ENCODE data around the gene NF1. TPM values are rescaled to one million over a fixed set of nuclear protein-coding genes. Genes with fewer than 3 reads are reported as not detected.
A peak's percentile ranks its signal among the peaks of the same experiment; 100 is the strongest.
"Not testable (repeated sequence)": the region's sequence is repeated elsewhere in the genome, so short reads cannot be mapped to it uniquely, and the experiment has no call there.

Gene NF1
- polyA plus RNA-seq, 2 of the 4 experiments (the other 2 are of a cell fraction): 15.9 to 73.2 TPM

DNA sequence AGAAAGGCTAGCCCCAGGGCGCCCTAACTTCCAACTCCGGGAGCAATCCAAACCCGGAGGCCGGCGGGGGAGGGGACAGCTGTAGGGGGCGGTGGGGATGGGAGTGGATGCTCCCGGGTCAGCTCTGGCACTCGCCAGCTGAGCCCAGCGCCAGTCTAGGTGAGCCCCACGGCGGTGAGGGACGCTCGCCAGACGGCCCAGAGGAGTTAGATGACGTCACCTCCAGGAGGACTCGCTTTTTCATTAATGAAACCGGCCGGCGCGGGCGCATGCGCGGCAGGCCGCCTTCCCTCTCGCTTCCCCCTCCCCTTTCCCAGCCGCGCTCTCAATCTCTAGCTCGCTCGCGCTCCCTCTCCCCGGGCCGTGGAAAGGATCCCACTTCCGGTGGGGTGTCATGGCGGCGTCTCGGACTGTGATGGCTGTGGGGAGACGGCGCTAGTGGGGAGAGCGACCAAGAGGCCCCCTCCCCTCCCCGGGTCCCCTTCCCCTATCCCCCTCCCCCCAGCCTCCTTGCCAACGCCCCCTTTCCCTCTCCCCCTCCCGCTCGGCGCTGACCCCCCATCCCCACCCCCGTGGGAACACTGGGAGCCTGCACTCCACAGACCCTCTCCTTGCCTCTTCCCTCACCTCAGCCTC is at the start of gene NF1 (continued):
- peak; percentile 79; the same call in 1 of the 2 replicates for TF ChIP-seq PHF8 (IDR thresholded peaks at IDR 0.05; ENCODE audit: borderline replicate concordance, low read depth)
- no peak for TF ChIP-seq FOSL2 (IDR thresholded peaks at IDR 0.05)
- TF ChIP-seq FOSL2 (CRISPR knock-in tag; IDR thresholded peaks at IDR 0.05): peak; percentile 92
- TF ChIP-seq RARB (CRISPR knock-in tag; IDR thresholded peaks at IDR 0.05): no peak
- TF ChIP-seq HEYL (CRISPR knock-in tag; IDR thresholded peaks at IDR 0.05): no peak
- no peak for TF ChIP-seq CBX8 (IDR thresholded peaks at IDR 0.05)
- TF ChIP-seq CHD2 (IDR thresholded peaks at IDR 0.05; ENCODE audit: low read length, partially characterized antibody): no peak
- peak; percentile 84 for TF ChIP-seq POLR2A (IDR thresholded peaks at IDR 0.05; ENCODE audit: low read length)
- TF ChIP-seq ESRRA (IDR thresholded peaks at IDR 0.05; ENCODE audit: borderline replicate concordance, low read length): 0 out of 2 replicates have a peak, but pooled peaks have one; percentile 26
- 0 out of 3 replicates have a peak, but pooled peaks have one; percentile 7 for TF ChIP-seq SMC3 (IDR thresholded peaks at IDR 0.05)
- no peak for TF ChIP-seq ZC3H11A (IDR thresholded peaks at IDR 0.05)
- TF ChIP-seq, protein P1, sequence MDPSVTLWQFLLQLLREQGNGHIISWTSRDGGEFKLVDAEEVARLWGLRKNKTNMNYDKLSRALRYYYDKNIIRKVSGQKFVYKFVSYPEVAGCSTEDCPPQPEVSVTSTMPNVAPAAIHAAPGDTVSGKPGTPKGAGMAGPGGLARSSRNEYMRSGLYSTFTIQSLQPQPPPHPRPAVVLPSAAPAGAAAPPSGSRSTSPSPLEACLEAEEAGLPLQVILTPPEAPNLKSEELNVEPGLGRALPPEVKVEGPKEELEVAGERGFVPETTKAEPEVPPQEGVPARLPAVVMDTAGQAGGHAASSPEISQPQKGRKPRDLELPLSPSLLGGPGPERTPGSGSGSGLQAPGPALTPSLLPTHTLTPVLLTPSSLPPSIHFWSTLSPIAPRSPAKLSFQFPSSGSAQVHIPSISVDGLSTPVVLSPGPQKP (IDR thresholded peaks at IDR 0.05; ENCODE audit: low read depth, low read length): no peak
- TF ChIP-seq NR3C1 (IDR thresholded peaks at IDR 0.05): no peak
- no peak for TF ChIP-seq FOSB (CRISPR knock-in tag; IDR thresholded peaks at IDR 0.05)
- no peak for TF ChIP-seq EP300 (IDR thresholded peaks at IDR 0.05)
- no peak for TF ChIP-seq RCOR1 (IDR thresholded peaks at IDR 0.05; ENCODE audit: low read depth, low read length)
- TF ChIP-seq MAFK (IDR thresholded peaks at IDR 0.05; ENCODE audit: partially characterized antibody): no peak
- no peak for TF ChIP-seq ZNF302 (CRISPR knock-in tag; IDR thresholded peaks at IDR 0.05)
- TF ChIP-seq, protein P2, sequence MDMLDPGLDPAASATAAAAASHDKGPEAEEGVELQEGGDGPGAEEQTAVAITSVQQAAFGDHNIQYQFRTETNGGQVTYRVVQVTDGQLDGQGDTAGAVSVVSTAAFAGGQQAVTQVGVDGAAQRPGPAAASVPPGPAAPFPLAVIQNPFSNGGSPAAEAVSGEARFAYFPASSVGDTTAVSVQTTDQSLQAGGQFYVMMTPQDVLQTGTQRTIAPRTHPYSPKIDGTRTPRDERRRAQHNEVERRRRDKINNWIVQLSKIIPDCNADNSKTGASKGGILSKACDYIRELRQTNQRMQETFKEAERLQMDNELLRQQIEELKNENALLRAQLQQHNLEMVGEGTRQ (IDR thresholded peaks at IDR 0.05): no peak
- TF ChIP-seq GATA3 (IDR thresholded peaks at IDR 0.05; ENCODE audit: borderline replicate concordance): peak; percentile 18
- TF ChIP-seq, protein P3, sequence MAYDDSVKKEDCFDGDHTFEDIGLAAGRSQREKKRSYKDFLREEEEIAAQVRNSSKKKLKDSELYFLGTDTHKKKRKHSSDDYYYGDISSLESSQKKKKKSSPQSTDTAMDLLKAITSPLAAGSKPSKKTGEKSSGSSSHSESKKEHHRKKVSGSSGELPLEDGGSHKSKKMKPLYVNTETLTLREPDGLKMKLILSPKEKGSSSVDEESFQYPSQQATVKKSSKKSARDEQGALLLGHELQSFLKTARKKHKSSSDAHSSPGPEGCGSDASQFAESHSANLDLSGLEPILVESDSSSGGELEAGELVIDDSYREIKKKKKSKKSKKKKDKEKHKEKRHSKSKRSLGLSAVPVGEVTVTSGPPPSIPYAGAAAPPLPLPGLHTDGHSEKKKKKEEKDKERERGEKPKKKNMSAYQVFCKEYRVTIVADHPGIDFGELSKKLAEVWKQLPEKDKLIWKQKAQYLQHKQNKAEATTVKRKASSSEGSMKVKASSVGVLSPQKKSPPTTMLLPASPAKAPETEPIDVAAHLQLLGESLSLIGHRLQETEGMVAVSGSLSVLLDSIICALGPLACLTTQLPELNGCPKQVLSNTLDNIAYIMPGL (CRISPR knock-in tag; IDR thresholded peaks at IDR 0.05; ENCODE audit: borderline replicate concordance): no peak
- no peak for TF ChIP-seq POLR2AphosphoS2 (conservative IDR thresholded peaks at IDR 0.05; ENCODE audit: low read length)
- TF ChIP-seq FOXS1 (CRISPR knock-in tag; IDR thresholded peaks at IDR 0.05): no peak

DNA sequence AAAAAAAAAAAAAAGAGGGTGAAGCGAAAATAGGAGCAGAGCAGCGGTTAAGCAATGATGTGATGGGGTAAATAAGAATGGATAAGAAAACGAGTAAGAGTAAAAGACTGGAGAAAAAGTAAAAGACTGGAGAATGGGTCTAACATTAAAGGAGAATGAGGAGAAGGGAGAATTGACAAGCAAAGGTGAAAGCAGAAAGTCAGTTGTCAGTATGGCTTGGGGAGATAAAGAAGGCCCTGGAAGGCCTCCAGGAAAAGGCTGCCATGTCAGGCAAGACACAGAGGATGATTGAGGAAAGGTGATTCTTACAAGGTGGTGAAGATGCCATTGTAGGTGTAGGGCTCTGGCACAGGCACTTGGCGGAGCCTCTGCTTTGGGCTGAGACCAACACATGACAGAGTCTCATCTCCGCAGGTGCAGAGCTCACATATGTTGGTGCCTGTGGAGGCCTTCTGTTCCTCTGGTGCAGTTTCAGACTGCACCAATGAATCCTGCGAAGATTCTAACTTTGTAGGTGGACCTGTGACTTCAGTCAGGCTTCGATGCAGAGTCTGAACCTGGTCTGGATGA is 47.8 kb upstream of the NF1 start:
- H3K9me3 ChIP-seq; H3K4me1 ChIP-seq; ATAC-seq; H3K4me2 ChIP-seq; DNase-seq (ENCODE audit: low read depth in 1 of 2, low spot score in 1 of 2); POLR2A ChIA-PET; H3K27ac ChIP-seq; FAIRE-seq; CTCF ChIA-PET; H3K4me3 ChIP-seq: not testable (repeated sequence)
- 81% methylated on average over 5 of the region's 7 CpGs for WGBS (ENCODE audit: missing lambda C conversion rate)

DNA sequence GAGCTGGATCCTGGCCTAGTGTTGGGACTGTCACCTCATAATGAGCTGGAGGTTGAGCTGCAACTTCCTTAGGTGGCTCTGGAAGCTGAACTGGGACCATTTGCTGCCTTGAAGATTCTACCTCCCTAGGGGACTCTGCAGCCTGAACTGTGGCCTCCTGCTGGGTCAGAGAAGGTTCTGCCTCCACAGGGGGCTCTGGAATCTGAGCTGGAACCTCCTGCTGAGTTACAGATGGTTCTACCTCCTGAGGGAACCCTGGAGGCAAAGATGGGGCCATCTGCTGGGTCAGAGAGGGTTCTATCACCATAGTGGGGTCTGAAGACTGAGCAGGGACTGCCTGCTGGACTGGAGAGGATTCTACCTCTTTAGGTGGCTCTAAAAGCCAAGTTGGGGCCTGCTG is 46.6 kb upstream of the NF1 start:
- ChIA-PET POLR2A (no interaction called here), CTCF (interaction anchor here (1.1 kb wide), 1 partner anchor 168 kb away, joined by 4 read pairs; no protein-coding TSS in a partner anchor)
- ATAC-seq (no peak), DNase-seq (ENCODE audit: low read depth in 1 of 2, low spot score in 1 of 2) (no peak), FAIRE-seq (no peak)
- Histone ChIP-seq H3K9me3 (no peaks in the 10 kb centered on the region), H3K4me3 (no peak overlapping the region), H3K4me2 (no peak overlapping the region), H3K4me1 (peaks cover 8% of the 10 kb centered on the region; the same call in 2 of the 3 replicates), H3K27ac (no peak overlapping the region)
- TF ChIP-seq FOSB (CRISPR knock-in tag; IDR thresholded peaks at IDR 0.05): no peak
- TF ChIP-seq, protein P2 (IDR thresholded peaks at IDR 0.05): no peak
- TF ChIP-seq, protein P4, sequence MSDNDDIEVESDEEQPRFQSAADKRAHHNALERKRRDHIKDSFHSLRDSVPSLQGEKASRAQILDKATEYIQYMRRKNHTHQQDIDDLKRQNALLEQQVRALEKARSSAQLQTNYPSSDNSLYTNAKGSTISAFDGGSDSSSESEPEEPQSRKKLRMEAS (IDR thresholded peaks at IDR 0.05): no peak
- no peak for TF ChIP-seq ZNF302 (CRISPR knock-in tag; IDR thresholded peaks at IDR 0.05)
- no peak for TF ChIP-seq ZFP36 (IDR thresholded peaks at IDR 0.05; ENCODE audit: borderline replicate concordance, partially characterized antibody)
